ENCODE data around the gene FADD.

DNA sequence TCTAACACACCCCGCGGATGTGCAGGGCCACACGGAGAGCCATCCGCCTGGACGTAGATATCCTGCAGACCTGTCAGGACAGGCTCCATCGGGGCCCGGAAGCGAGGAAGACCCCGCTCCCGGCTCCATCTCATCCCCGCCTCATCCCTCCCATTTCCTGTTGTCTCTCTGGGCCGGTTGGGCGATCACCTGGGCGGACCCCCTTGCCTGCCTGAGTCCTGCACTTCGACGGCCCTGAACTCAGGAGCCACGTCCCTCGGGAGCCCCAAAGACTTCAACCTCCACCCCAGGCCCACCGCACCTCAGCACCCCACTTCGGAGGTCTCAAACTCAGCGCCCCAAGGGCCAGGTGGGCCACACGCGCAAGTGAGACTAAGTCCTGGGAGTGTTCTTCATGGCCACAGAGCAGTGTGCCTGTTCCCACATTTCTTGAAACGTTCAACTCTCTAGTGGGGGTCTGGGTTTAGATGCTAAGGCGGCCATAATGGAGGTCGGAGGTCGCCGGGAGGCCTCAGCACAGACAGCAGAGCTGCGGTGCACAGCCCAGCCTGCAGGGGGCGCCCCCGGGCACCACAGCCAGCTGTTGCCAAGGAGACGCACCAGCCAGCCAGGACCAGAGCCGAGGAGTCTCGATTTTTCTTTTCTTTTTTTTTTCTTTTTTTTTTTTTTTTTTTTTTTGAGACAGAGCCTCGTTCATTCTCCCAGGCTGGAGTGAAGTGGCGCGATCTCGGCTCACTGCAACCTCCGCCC, 26.0 kb upstream of the FADD start:
- TF ChIP-seq, protein P1, sequence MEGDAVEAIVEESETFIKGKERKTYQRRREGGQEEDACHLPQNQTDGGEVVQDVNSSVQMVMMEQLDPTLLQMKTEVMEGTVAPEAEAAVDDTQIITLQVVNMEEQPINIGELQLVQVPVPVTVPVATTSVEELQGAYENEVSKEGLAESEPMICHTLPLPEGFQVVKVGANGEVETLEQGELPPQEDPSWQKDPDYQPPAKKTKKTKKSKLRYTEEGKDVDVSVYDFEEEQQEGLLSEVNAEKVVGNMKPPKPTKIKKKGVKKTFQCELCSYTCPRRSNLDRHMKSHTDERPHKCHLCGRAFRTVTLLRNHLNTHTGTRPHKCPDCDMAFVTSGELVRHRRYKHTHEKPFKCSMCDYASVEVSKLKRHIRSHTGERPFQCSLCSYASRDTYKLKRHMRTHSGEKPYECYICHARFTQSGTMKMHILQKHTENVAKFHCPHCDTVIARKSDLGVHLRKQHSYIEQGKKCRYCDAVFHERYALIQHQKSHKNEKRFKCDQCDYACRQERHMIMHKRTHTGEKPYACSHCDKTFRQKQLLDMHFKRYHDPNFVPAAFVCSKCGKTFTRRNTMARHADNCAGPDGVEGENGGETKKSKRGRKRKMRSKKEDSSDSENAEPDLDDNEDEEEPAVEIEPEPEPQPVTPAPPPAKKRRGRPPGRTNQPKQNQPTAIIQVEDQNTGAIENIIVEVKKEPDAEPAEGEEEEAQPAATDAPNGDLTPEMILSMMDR (IDR thresholded peaks at IDR 0.05), result no peak
- TF ChIP-seq POLR2A (IDR thresholded peaks at IDR 0.05), result no peak

Measured in lower leg skin (tissue), 3 donors.